IPS-18a (cell line): ENCODE measurements around the gene FEN1.

ENCODE experiments used
- H3K27ac ChIP-seq: one replicate; pipeline ENCODE4 v1.5.1; 2013; ENCODE audit warnings: low read length
- H3K27me3 ChIP-seq: one replicate; pipeline ENCODE4 v1.6.1; 2013; ENCODE audit warnings: mild to moderate bottlenecking, low read length; ENCODE audit not compliant: control insufficient read depth, insufficient read depth
- H3K36me3 ChIP-seq: one replicate; pipeline ENCODE4 v1.6.1; 2013; ENCODE audit warnings: low read depth, low read length; ENCODE audit not compliant: control insufficient read depth
- H3K4me1 ChIP-seq: one replicate; pipeline ENCODE4 v1.6.1; 2013; ENCODE audit warnings: low read depth, low read length; ENCODE audit not compliant: control insufficient read depth
- H3K4me3 ChIP-seq: one replicate; pipeline ENCODE4 v1.5.1; 2013; ENCODE audit warnings: low read length
- H3K9ac ChIP-seq: one replicate; pipeline ENCODE4 v1.6.1; 2013; ENCODE audit warnings: mild to moderate bottlenecking, low read length, moderate library complexity
- H3K9me3 ChIP-seq: one replicate; pipeline ENCODE4 v1.6.1; 2013; ENCODE audit warnings: low read depth, low read length; ENCODE audit not compliant: control insufficient read depth

The FEN1 gene

DNA sequence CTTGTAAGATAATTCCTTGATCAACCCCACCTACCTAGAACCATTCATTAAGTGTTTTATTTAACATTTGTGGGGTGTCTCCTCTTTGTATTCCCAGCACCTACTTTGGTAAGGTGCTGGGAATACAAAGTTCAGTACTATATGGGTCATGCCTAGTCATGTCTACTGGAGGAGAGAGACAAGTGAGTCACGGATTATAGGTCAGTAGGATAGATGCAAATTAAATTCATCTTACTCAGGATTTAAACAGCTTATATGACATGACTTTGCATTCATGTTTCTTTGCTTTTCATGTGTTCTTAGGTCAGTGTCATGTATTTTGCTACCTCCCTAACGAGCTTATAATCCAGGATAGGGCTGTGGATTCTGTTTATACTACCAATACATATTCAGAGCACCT, 27.5 kb downstream of the FEN1 start:
- no peak overlapping the region for H3K9ac ChIP-seq
- no peak overlapping the region for H3K27ac ChIP-seq
- H3K36me3 ChIP-seq, result peaks cover 12% of the 10 kb centered on the region
- no peaks in the 10 kb centered on the region for H3K9me3 ChIP-seq
- H3K27me3 ChIP-seq, result no peaks in the 10 kb centered on the region
- H3K4me3 ChIP-seq, result no peak overlapping the region
- H3K4me1 ChIP-seq, result peaks cover 11% of the 10 kb centered on the region

DNA sequence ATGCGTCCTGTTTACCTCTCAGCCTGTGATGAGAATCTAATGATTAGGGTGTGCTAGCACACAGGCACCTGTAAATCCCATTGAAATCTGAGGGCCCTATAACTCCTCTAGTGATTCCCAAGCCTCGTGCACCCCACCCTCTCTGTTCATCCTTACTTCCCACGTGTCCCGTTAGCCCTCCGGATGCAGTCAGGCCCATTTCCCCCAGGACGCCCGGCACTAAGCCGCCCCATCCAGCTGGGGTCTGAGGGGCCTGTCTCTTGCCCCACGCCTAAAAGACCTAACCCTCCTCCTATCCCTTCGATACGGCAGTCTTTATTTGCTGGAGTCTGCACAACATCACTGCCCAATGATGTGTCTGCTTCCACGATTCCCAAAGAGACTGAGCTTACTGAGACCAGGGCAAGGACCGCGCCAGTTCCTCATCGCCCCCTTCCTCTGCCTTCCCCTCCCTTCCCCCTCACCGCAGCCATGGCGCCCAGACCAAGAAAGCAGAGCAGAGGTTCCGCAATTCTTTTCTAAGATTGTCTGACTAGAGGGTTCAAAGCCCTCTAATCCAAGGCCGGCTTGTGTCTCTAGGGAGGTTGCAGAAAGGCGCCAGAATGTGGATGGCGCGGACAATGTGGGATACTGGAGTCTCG, 34.3 kb downstream of the FEN1 start:
- H3K9ac ChIP-seq, result peak overlapping the region; percentile 90
- H3K4me1 ChIP-seq, result peaks cover 34% of the 10 kb centered on the region
- H3K9me3 ChIP-seq, result no peaks in the 10 kb centered on the region
- peak overlapping the region; percentile 63 for H3K4me3 ChIP-seq
- no peaks in the 10 kb centered on the region for H3K27me3 ChIP-seq
- peak overlapping the region; percentile 95 for H3K27ac ChIP-seq
- H3K36me3 ChIP-seq, result peaks cover 12% of the 10 kb centered on the region

DNA sequence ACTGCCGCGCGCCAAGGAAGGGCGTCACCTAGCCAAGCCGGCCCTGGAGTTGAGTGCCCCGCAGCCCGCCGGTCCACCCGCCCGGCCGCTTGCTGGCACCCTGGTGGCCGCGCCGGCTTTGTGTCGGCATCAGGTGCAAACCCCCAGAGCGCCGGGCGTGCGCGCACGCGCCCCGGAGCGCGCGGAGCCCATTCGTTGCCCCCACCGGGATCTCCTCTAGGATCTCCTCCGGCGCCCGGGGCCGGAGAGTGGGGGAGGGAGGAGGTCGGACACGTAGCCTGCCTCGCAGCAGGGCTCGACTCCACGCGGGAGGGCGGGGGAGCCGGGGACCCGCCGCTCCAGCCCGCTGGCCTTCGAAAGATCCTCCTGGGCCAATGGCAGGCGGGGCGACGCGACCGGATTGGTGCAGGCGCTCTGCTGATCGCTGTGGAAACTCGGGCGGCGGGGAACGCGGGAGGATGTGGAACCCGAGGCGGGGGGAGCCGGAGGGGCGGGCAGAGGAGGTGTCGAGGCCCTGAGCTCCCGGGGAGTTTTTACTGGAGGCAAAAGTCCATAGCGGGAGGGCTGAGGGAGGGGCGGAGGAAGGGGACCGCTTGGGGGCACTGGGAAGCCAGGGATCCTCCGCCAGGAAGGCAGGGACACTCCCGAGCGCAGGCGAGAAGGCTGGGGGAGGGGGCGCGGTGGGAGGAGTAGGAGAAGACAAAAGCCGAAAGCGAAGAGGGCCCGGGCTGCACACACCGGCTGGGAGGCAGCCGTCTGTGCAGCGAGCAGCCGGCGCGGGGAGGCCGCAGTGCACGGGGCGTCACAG, 35.1 kb downstream of the FEN1 start, which contains the start of gene FADS2:
TSS of gene FADS2 (plus strand) at position 730 of the 808 bp plus-strand sequence. CDS start 91 bp downstream, outside the sequence.
- Histone ChIP-seq H3K4me1 (peaks cover 40% of the 10 kb centered on the region), H3K36me3 (peaks cover 15% of the 10 kb centered on the region), H3K9me3 (no peaks in the 10 kb centered on the region), H3K27me3 (no peaks in the 10 kb centered on the region), H3K4me3 (peak within 1 kb of the TSS; percentile 63), H3K27ac (peak within 1 kb of the TSS; percentile 95), H3K9ac (peak within 1 kb of the TSS; percentile 90)

DNA sequence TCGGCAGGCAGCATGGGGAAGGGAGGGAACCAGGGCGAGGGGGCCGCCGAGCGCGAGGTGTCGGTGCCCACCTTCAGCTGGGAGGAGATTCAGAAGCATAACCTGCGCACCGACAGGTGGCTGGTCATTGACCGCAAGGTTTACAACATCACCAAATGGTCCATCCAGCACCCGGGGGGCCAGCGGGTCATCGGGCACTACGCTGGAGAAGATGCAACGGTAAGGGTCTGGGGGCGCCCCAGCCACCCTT, 35.6 kb downstream of the FEN1 start:
- Histone ChIP-seq H3K36me3 (peaks cover 11% of the 10 kb centered on the region), H3K4me3 (peak overlapping the region; percentile 63), H3K4me1 (peaks cover 45% of the 10 kb centered on the region), H3K9me3 (no peaks in the 10 kb centered on the region), H3K27ac (peak overlapping the region; percentile 95), H3K9ac (peak overlapping the region; percentile 90), H3K27me3 (no peaks in the 10 kb centered on the region)

DNA sequence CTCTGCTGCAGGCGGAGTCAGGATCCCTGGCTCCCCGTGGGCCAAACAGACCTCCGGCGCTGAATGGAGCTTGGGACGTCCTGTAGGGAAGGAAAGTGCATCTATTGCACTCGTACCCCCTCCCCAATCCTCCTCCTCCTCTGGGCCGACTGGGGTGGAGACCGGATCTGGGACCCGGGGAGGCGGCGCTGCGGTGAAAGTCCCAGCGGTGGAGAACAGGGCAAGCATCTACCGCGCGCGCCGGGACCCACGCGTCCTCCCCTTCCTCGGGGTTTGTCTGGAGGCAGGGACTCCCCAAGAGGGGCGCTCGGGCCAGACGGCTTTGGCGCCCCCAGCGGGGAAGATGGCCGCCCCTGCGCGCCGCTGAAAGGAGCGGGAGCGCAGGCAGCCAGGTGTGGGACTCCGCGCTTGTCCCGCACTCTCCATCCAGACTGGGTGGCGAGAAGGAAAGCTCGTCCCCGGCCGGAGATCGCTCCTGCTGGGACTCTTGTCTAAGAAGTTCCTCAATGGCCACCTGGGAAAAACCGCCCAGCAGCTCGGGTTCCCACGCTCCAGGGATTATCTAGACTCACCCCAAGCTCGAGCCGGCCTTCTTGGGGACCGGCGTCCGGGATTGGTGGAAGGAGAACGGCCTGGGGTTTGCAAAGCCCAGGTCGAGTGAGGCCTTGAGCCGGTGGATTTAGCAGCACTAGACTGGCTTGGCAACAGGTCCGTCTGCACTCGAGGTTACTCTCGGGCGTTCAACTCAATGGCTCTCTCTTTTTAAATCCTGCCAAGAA, 36.1 kb downstream of the FEN1 start:
- Histone ChIP-seq H3K9me3 (no peaks in the 10 kb centered on the region), H3K4me3 (peak overlapping the region; percentile 63), H3K36me3 (peaks cover 9% of the 10 kb centered on the region), H3K4me1 (peaks cover 50% of the 10 kb centered on the region), H3K27me3 (no peaks in the 10 kb centered on the region), H3K9ac (peak overlapping the region; percentile 90), H3K27ac (peak overlapping the region; percentile 95)

DNA sequence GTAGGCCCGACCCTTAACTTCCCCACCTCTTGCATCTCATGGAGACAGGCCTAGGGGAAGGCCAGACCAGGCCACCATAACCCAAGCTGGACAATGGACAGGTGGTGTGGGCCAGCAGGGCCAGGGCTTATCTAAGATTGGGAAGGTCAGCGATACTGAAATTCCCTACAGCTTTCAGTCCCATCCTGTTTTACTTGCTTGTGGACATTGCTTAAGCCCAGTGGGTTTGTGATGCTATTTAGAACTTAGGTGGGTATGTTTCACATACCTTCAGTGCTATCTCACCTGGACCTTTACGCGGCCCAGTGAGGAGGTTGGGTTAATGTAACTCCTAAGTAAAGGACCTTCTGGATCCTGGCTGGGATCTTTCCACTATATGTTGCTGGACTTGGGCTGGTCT, 37.1 kb downstream of the FEN1 start:
- Histone ChIP-seq H3K27ac (no peak overlapping the region), H3K4me3 (peak overlapping the region; percentile 63), H3K36me3 (peaks cover 9% of the 10 kb centered on the region), H3K4me1 (peaks cover 58% of the 10 kb centered on the region), H3K27me3 (no peaks in the 10 kb centered on the region), H3K9ac (peak overlapping the region; percentile 90), H3K9me3 (no peaks in the 10 kb centered on the region)

DNA sequence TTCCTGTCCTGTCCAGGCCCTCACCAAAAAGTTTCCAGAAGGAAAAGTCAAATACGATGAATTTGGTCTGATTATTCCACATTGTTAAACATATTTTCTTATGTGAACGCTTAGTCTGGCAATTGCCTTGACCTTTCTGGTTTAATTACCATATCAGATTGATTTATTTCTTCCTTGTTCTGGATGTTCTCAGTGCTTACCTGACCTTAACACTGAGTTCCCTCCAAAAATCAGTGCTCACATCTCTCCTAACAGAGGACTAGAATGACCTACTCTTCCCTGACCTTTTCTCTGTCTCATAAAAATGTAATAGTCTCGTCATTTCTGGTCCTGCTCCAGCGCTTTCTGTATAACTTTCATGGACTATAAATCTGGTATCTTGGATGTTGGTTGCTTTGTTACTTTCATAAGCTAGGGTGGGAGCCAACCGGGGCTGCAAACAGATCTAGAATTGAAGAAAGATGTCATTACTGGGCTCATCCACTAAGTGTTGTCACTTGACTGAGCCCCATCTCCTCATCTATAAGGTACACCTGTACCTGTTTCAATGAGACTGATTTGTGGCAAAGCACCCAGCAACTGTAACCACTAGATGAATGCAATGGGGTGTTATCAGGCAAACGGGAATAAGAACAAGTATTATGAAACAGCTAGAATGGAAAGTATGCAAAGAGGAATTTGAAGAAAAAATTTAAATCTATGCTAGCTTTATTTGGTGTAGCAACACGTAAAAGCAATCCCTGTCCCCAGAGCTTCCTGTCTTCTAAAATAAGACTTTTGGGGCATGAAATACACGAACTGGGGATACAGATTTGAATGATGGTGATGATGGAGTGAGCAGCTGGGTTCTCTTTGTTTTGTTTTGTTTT, 37.8 kb downstream of the FEN1 start:
- Histone ChIP-seq H3K9me3 (no peaks in the 10 kb centered on the region), H3K4me1 (peaks cover 61% of the 10 kb centered on the region), H3K27ac (no peak overlapping the region), H3K36me3 (peaks cover 9% of the 10 kb centered on the region), H3K9ac (peak overlapping the region; percentile 90), H3K27me3 (no peaks in the 10 kb centered on the region), H3K4me3 (peak overlapping the region; percentile 63)

DNA sequence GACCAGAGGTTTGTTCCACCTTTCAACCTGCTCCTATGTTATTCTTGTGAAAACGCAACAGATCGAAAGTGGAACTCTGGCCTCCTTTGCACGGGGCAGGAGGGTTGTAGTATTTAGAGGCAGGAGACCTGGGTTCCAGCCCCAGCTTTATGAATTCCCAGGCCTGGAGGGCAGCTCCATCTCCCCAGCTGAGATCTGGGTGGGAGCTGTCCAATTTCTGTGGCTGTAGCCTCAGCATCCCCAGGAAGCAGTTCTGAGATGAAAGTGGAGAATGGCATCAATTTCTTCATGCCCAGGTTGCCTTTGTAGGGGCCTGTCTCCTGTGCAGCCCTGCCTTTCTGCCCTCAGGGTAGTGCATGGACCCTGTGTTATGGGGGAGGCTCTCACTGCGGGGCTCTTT, 39.5 kb downstream of the FEN1 start:
- Histone ChIP-seq H3K27me3 (no peaks in the 10 kb centered on the region), H3K9me3 (no peaks in the 10 kb centered on the region), H3K9ac (no peak overlapping the region), H3K27ac (no peak overlapping the region), H3K36me3 (peaks cover 9% of the 10 kb centered on the region), H3K4me3 (no peak overlapping the region), H3K4me1 (peaks cover 56% of the 10 kb centered on the region)

DNA sequence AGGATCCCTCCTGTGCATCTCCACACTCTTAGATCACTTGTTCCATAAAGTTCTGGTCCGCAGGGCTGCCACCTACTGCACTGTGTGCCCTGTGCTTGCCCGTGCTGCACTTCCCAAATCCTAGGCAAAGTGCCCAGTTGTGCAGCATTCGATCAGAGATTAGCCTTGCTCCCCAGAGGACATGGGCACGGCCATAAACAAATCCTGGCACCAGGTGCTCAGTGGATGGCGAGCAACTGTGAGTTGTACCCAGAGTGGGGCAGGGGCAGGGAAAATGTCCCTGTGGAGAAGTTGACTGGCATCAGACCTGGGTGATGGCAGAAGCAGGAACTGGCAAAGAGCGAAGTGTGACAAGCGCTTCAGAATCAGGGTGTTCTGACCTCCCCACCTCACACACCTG, 40.0 kb downstream of the FEN1 start:
- no peaks in the 10 kb centered on the region for H3K27me3 ChIP-seq
- H3K36me3 ChIP-seq, result peaks cover 15% of the 10 kb centered on the region
- H3K9me3 ChIP-seq, result no peaks in the 10 kb centered on the region
- no peak overlapping the region for H3K4me3 ChIP-seq
- H3K4me1 ChIP-seq, result peaks cover 54% of the 10 kb centered on the region
- H3K9ac ChIP-seq, result no peak overlapping the region
- H3K27ac ChIP-seq, result no peak overlapping the region

DNA sequence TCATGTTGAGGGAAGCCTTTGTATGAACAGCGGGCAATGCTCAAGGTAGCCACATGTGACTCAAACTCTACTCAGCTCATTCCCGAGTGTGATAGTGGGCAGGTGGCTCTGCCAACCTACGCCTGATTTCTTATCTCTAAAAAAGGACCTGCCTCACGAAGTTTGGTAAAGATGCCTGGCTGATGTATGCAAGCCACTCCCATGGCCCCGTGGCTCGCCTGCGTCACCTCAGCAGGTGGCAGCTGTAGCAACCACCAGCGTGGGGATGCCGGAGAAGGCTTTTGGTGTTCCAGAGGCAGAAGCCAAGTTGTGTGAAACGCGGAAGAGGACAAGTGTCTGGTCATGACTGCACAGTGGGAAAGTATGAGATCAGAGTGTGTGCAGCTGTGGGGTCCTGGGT, 40.8 kb downstream of the FEN1 start:
- Histone ChIP-seq H3K27ac (no peak overlapping the region), H3K4me3 (no peak overlapping the region), H3K4me1 (peaks cover 54% of the 10 kb centered on the region), H3K36me3 (peaks cover 22% of the 10 kb centered on the region), H3K27me3 (no peaks in the 10 kb centered on the region), H3K9ac (no peak overlapping the region), H3K9me3 (no peaks in the 10 kb centered on the region)

DNA sequence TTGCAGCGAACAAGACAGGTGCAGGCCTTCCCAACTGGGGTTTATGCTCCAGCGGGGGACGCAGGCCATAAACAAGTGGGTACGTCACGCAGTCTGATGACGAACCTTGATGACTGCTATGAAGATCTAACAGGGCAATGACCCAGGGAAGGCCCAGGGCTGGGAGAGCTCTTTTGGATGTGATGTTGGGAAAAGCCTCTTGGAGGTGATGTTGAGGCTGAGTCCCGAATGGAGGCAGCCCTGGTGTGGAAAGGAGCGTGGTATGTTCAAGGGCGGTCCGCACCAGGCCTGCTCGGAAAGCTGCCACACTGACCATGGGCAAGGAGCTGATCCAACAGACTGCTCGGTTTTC, 41.2 kb downstream of the FEN1 start:
- Histone ChIP-seq H3K4me1 (peaks cover 54% of the 10 kb centered on the region), H3K4me3 (no peak overlapping the region), H3K9me3 (no peaks in the 10 kb centered on the region), H3K9ac (no peak overlapping the region), H3K27me3 (no peaks in the 10 kb centered on the region), H3K36me3 (peaks cover 26% of the 10 kb centered on the region), H3K27ac (no peak overlapping the region)
